Heart left ventricle (tissue), 16 donors: ENCODE results near the gene VAMP2. TPM values are rescaled to one million over a fixed set of nuclear protein-coding genes. Genes with fewer than 3 reads are reported as not detected.
A peak's percentile ranks its signal among the peaks of the same experiment; 100 is the strongest.

Experiments used
- ATAC-seq, 4 donors: fragments of 200-7000 bp; cut with Tn5 transposase; one replicate each; pipeline ENCODE4 v1.9.1; 2020 to 2022; ENCODE audit warnings: moderate library complexity in 4 of 4, mild to moderate bottlenecking in 3 of 4, moderate number of reproducible peaks in 1 of 4
- DNase-seq, 5 donors: peaks; one replicate each; pipeline ENCODE4 v3.0.0-alpha.2; 2020
- H3K27ac ChIP-seq, 12 donors: fragments of 200-600 bp; sonication (generic) in 4 of 12; one replicate each; pipeline versions ENCODE4 v1.5.0 to v1.8.0; 2016 to 2022; ENCODE audit warnings: mild to moderate bottlenecking in 2 of 12
- H3K27me3 ChIP-seq, 9 donors: fragments of 200-600 bp; sonication (generic) in 2 of 9; one replicate each; pipeline versions ENCODE4 v1.5.1 to v1.8.0; 2016 to 2022; ENCODE audit warnings: mild to moderate bottlenecking in 3 of 9
- H3K36me3 ChIP-seq, 9 donors: fragments of 200-600 bp; sonication (generic) in 2 of 9; one replicate each; pipeline versions ENCODE4 v1.5.0 to v1.8.0; 2018 to 2022; ENCODE audit warnings: mild to moderate bottlenecking in 2 of 9
- H3K4me1 ChIP-seq, 12 donors: fragments of 200-600 bp; sonication (generic) in 4 of 12; one replicate each; pipeline versions ENCODE4 v1.5.0 to v1.8.0; 2016 to 2022; ENCODE audit warnings: mild to moderate bottlenecking in 3 of 12
- H3K4me3 ChIP-seq, 12 donors: fragments of 200-600 bp; sonication (generic) in 4 of 12; one replicate each; pipeline versions ENCODE4 v1.5.0 to v1.8.0; 2017 to 2022; ENCODE audit warnings: mild to moderate bottlenecking in 9 of 12, moderate library complexity in 4 of 12
- H3K9me3 ChIP-seq, 12 donors: fragments of 200-600 bp; sonication (generic) in 4 of 12; one replicate each; pipeline versions ENCODE4 v1.5.0 to v1.8.0; 2016 to 2022; ENCODE audit warnings: mild to moderate bottlenecking in 1 of 12
- POLR2A ChIP-seq, 2 donors: fragments of 450-650 bp; IDR thresholded peaks; one replicate each; pipeline ENCODE4 v1.6.1; 2017; ENCODE audit warnings: antibody characterized with exemption in 2 of 2, mild to moderate bottlenecking in 2 of 2, moderate library complexity in 2 of 2
- WGBS, 4 donors: extraction: QIAGEN DNeasy Blood & Tissue Kit in 2 of 4; methylation state at CpG; one replicate each; pipeline versions ENCODE4 v1.1.5 to v1.1.7; 2013 to 2018; 5-methylcytosine and 5-hydroxymethylcytosine counted together
- intact Hi-C, 10 donors: fragments of 100-400 bp; cut with DNase I; formaldehyde crosslinking; loops; one replicate each; pipeline versions ENCODE4 v1.11.1 to v1.14.2; 2022
- polyA plus RNA-seq, 2 donors: library from polyadenylated mRNA; stranded (reverse); fragments of 200-250 nt; gene quantifications; one replicate each; pipeline ENCODE4 v1.2.3, GENCODE V29; 2013
- total RNA-seq, 9 donors: library from RNA; depleted of rRNA in 2 of 9; stranded (reverse); fragments of >200 nt in 2 of 9; fragmentation: NEBNext Ultra II Directional in 3 of 9; extraction: Animal tissue kit (Norgen Biotek cat#: 25700) in 3 of 9; gene quantifications; one replicate each; pipeline versions ENCODE4 v1.1.0 to v1.2.4, GENCODE V29; 2016 to 2023
- TF ChIP-seq, protein P1 (sequence below), 12 donors: fragments of 200-600 bp; sonication (generic) in 4 of 12; IDR thresholded peaks; one replicate each; pipeline versions ENCODE4 v1.5.0 to v1.8.0; 2018 to 2022; ENCODE audit warnings: antibody characterized with exemption in 12 of 12, mild to moderate bottlenecking in 5 of 12
- donor health status: ischemic (EF 13 %, LVEDD 7.1; RV severe dilation, severe dysfunction).
- donor health status: healthy with polysubstance abuse.
- donor health status: DM: no; HTN: yes; CAD: no.
- donor health status: DM: no; HTN: no; CAD: no.
- donor health status: ischemic (EF 25% LVEDD 6.9; RV normal size, moderate dysfunction).
- donor health status: ischemic (EF 25% LVEDD 5.7; RV mildly dilated, moderate dysfunction).
- donor health status: healthy.
- donor health status: DM: yes; HTN: yes; CAD: no.
- donor health status: ischemic (EF 35%, LVEDD 5.7; RV mildly dilated, moderate dysfunction).
- donor health status: nonischemic (EF 11% LVEDD 7.7; RV severe dilation, severe dysfunction).
- donor health status: DM: yes; HTN: yes; CAD: no.
- donor health status: PGD.
- donor health status: ischemic (EF 29% LVEDD 5.4; RV normal size, mild dysfunction).
- donor health status: nonischemic (EF 23%, LVEDD 6.1; RV moderate dilation, normal function).

The VAMP2 gene
- total and polyA plus RNA-seq, 11 donors, result 21.5 to 67.2 (median 50.6) TPM

GRCh38 chr17:8125947-8126490 is 36.7 kb downstream of the VAMP2 start:
- Histone ChIP-seq H3K36me3 (no peaks in the 10 kb centered on the region), H3K4me3 (peak overlapping the region; percentile 62 to 79 (median 70)), H3K27me3 (peaks cover 0 to 73% (median 0%) of the 10 kb centered on the region in 9 donors), H3K4me1 (peaks cover 7 to 65% (median 52%) of the 10 kb centered on the region in 12 donors), H3K27ac (peak overlapping the region; percentile 5 to 82 (median 68)), H3K9me3 (no peaks in the 10 kb centered on the region)
- TF ChIP-seq, protein P1, sequence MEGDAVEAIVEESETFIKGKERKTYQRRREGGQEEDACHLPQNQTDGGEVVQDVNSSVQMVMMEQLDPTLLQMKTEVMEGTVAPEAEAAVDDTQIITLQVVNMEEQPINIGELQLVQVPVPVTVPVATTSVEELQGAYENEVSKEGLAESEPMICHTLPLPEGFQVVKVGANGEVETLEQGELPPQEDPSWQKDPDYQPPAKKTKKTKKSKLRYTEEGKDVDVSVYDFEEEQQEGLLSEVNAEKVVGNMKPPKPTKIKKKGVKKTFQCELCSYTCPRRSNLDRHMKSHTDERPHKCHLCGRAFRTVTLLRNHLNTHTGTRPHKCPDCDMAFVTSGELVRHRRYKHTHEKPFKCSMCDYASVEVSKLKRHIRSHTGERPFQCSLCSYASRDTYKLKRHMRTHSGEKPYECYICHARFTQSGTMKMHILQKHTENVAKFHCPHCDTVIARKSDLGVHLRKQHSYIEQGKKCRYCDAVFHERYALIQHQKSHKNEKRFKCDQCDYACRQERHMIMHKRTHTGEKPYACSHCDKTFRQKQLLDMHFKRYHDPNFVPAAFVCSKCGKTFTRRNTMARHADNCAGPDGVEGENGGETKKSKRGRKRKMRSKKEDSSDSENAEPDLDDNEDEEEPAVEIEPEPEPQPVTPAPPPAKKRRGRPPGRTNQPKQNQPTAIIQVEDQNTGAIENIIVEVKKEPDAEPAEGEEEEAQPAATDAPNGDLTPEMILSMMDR (IDR thresholded peaks at IDR 0.05), result no peak
- TF ChIP-seq POLR2A (IDR thresholded peaks at IDR 0.05), result no peak
- intact Hi-C loops, result loop anchor here in 3 of 10 donors (10.0 kb wide), 2 partner anchors 99 to 169 kb away; partner anchors contain the start of gene SLC25A35 (in 2 of the 3)
- ATAC-seq (peak in 1 of 4 donors; percentile 4), DNase-seq (peak in 1 of 5 donors; percentile 32)
- WGBS, 4 donors, result 0 to 1% (median 1%) methylated on average over 34 to 35 of the region's 35 CpGs

DNA sequence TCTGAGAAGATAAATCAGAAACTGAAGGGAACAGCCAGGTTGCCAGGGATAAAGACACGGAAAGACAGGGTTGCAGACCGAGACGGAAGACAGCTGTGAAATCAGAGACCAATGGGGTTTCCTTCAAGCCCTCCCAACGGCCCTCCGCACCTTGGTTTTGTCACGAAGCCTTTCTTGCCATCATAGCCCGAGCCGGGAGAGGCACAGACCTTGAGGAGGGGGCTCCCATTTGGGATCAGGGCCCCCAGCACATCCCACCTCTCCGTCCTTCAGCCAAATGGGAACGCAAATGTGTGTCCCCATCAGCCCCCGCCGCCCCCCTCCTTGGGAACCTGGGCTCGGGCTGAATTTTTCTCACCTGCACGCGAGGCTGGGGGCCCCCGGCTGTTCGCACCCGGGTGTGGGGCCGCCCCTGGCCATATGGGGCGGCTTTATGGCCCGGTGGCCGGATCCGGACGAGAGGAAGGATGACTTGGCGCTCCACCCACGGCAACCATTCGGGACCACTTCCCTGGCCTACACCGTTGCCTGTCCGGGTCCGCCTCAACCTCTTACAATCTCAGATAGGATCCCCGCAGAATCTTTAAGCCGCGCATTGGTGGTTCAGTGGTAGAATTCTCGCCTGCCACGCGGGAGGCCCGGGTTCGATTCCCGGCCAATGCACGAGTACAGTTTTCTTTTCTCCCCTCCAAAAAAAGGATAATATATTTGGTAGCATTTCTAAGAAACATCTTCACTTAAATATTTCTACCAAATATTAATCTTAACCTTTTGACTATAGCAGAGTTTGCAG is 37.4 kb downstream of the VAMP2 start:
- ATAC-seq (peak; percentile 13 to 56 (median 24)), DNase-seq (peak in 4 of 5 donors; percentile 68 to 79 (median 76))
- Histone ChIP-seq H3K4me3 (peak overlapping the region; percentile 62 to 79 (median 70)), H3K27me3 (peaks cover 0 to 69% (median 0%) of the 10 kb centered on the region in 9 donors), H3K36me3 (no peaks in the 10 kb centered on the region), H3K9me3 (no peaks in the 10 kb centered on the region), H3K4me1 (peaks cover 7 to 72% (median 56%) of the 10 kb centered on the region in 12 donors), H3K27ac (peak overlapping the region in 10 of 12 donors; percentile 45 to 82 (median 70))
- TF ChIP-seq POLR2A (IDR thresholded peaks at IDR 0.05), result no peak
- TF ChIP-seq, protein P1 (IDR thresholded peaks at IDR 0.05), result no peak
- intact Hi-C loops, result loop anchor here in 3 of 10 donors (10.0 kb wide), 2 partner anchors 99 to 169 kb away; partner anchors contain the start of gene SLC25A35 (in 2 of the 3)
- 2 to 7% (median 2%) methylated on average over 35 to 40 of the region's 40 CpGs for WGBS, 4 donors

DNA sequence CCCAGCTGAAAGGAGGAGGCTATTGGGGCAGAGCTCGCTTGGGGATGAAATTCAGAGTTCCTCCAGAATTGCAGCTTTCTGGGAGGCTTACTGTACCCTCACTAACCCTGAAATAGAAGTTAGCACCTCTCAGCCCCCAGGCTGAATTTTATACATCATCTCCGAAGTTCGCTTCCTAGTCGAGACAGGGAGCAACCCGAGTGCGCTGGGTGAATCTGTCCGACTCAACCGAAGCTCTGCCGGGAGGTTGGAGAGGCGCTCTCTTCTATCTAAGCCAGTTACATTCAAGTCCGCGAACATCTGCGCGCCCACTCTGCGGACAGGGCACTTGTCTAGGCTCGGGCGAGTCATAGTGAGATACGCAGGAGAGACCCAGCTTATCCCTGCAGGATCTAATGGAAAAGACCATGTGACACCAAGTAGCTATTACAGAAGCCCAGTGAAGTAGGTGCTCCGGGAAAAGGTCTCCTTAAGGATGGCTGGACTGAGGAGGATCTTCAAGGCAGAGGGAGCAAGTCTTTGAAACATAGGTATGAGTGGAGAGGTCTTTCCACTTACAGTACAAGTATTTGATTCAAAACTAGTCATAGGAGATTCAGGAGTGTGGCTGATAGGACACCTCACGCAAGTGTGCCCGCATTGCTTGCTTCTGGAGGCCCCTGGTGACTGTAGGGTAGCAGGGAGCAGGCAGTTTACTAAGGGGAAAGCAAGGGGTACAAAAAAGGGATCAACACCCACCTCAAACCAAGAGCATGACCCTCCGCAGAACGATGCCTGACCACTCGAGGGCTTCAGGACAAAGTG is 38.2 kb downstream of the VAMP2 start:
- 5 to 27% (median 9%) methylated on average over 24 of the region's 24 CpGs for WGBS, 4 donors
- TF ChIP-seq POLR2A (IDR thresholded peaks at IDR 0.05), result no peak
- TF ChIP-seq, protein P1 (IDR thresholded peaks at IDR 0.05), result no peak
- no peaks in the 10 kb centered on the region for H3K9me3 ChIP-seq
- intact Hi-C loops, result loop anchor here in 9 of 10 donors (1.0 to 10.0 kb wide), 7 partner anchors 33 to 170 kb away; partner anchors contain the start of genes VAMP2 (in 3 of the 9) and SLC25A35 (in 2 of the 9)
- peaks cover 7 to 77% (median 56%) of the 10 kb centered on the region in 12 donors for H3K4me1 ChIP-seq
- H3K36me3 ChIP-seq, result no peaks in the 10 kb centered on the region
- H3K27ac ChIP-seq, result no peak overlapping the region
- H3K27me3 ChIP-seq, result peaks cover 0 to 63% (median 0%) of the 10 kb centered on the region in 9 donors
- no peak for ATAC-seq
- no peak for DNase-seq
- H3K4me3 ChIP-seq, result peak overlapping the region in 10 of 12 donors; percentile 42 to 79 (median 72)
